Stimulated activated CD4-positive, alpha-beta T cell treated with anti-CD3 and anti-CD28 coated beads, Interleukin-1b, Interleukin-23, amount 100 ng/mL, for 48 hours (primary cell): Measurements from ENCODE around the gene OR56B1.

ENCODE experiments used
- DNase-seq: peaks from one replicate; pipeline ENCODE4 v3.0.0-alpha.2; 2020

The OR56B1 gene

GRCh38 chr11:5737091-5737490 lies 843 bp downstream of the OR56B1 start:
- no peak for DNase-seq

DNA sequence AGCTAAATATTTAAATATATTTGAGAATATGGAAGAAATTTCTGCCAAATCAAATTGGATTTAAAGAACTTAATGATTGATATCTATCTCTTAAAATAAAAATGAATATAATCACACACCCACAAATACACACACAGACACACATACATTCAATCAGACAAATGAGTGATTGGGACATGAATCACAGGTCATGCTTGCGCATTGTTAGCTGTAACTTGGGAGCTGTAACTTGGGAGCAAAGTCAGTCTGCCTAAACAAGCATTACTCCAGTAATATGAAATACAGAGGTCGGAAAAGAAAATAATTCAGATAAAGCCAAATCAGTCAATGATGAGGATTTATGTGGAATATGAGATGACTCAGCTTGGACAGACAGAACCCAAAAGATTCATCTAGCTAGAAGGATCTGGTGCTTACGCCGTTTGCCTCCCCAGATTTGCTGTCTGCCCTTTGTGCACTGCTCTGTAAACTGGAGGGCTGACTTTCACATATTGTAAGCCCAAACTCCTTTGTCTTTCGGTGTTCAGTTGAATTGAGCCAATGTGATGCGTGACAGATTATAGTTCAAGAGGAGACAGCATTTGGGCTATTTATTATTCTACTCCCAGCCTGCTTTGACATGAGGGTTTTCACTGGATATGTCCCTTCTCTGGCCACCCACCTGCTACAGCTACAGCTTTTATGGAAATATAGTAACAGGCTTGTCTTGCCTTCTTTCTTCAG lies 1.6 kb downstream of the OR56B1 start:
- no peak for DNase-seq

DNA sequence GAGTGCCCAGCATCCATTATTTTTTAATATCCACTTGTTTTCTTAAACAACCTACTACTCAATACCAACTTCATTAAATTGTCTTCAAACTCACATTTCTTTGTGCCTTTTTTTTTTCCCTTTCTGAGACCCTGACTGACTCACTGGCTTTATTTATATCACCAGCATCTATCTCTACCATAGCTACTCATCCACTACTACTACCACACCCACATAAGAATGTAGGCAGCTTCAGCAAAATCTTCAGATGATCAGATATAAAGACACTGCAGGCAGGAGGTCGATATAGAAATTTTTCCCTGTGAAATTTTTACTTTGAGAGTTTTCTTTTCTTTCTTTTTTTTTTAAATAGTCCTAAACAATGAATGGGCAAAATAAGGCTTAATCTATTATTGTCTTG lies 2.2 kb downstream of the OR56B1 start:
- DNase-seq = no peak

DNA sequence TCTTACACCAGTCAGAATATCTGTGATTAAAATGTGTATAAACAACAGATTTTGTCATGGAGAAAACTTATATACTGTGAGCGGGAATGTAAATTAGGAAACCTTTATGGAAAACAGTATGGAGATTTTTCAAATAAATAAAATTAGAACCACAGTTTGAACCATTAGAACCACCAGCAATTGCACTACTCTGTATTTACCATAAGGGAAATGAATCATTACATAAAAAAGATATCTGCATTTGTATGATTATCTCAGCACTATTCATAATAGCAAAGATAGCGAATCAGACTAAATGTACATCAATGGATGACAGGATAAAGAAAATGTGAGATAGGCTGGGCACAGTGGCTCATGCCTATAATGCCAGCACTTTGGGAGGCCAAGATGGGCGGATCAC lies 10.4 kb downstream of the OR56B1 start:
- DNase-seq = no peak

GRCh38 chr11:5749836-5750235 lies 13.6 kb downstream of the OR56B1 start:
- DNase-seq = no peak

DNA sequence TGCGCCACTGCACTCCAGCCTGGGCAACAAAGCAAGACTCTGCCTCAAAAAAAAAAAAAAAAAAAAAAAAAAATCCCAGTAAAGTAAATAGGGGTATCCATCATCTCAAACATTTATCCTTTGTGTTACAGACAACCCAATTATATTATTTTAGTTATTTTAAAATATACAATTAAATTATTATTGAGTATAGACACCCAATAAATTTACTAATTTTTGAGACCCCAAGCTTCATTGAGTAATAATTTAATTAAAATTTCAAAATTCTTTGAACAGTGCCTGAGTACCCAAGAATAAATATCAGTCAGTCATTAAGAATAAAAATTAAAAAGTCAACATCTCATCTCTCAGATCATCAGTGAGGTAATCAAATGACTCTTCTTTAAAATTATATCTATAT lies 17.7 kb downstream of the OR56B1 start, which contains the start of gene OR52N4:
Gene OR52N4, plus strand, starts transcription at position 301 of the 400 bp plus-strand sequence. CDS start 498 bp downstream, outside the sequence.
- no peak for DNase-seq

DNA sequence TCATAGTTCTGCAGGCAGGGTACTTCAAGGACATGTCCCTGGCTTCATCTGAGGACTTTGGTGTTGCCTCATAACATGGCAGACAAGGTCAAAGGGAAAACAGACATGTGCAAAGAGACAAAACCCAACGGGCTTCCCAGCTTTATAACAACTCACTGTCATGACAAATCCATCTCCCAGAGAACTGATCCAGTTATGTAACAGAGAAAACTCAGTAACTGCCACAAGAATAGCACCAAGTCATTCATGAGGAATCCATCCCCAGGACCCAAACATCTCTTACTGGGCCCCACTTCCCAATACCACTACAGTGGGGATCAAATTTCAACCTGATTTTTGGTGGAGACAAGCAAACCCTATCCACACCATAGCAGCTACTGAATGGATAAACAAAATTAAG lies 30.8 kb downstream of the OR56B1 start:
- DNase-seq = no peak

GRCh38 chr11:5783255-5783654 lies 47.0 kb downstream of the OR56B1 start, which contains the start of gene OR52N5:
TSS of gene OR52N5 (minus strand) at chr11:5783355. CDS start at chr11:5778634, 4,721 bp downstream.
- no peak for DNase-seq
